Measurements from ENCODE around the gene SLC34A1. TPM values are rescaled to one million over a fixed set of nuclear protein-coding genes. Genes with fewer than 3 reads are reported as not detected.

SLC34A1 gene
- total and polyA plus RNA-seq, 2 experiments from 2014 or later = not detected

DNA sequence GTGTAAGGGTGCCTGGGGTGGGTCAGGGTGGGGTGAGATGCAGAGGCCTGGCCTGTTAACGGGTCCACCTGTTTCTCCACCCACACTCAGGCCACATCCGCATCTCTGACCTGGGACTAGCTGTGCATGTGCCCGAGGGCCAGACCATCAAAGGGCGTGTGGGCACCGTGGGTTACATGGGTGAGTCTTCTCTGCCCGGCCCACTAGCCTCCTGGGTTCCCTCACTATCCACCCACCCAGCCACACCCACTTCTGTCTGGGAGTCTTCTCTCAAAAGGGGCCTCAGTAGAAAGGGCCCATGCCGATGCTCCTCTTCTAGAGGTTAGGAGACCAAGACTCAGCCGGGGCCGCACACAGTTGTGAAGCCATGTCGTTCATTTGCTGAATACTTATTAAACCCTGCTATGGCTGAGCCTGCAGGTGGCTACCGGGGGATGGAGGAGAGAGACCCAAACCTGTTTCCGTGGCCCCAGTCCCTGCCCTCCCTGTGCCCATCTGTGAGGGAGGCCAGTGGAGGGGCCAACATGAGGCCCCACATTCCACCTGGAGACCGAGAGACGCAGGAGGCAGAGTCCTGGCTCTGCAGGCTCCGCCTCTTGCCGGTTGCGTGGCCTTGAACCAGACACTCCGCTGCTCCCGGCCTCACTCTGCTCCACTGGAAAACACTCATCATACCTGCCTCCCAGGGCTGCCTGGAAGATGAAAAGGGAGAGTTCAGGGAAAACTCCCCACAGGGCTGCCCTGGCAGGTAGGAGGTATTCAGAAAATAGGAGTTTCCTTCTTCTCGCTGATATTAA is 50.9 kb downstream of the SLC34A1 start (continued):
- TF ChIP-seq ZNF462 (CRISPR knock-in tag; IDR thresholded peaks at IDR 0.05) = no peak
- TF ChIP-seq NANOG (IDR thresholded peaks at IDR 0.05; ENCODE audit: borderline replicate concordance) = no peak

DNA sequence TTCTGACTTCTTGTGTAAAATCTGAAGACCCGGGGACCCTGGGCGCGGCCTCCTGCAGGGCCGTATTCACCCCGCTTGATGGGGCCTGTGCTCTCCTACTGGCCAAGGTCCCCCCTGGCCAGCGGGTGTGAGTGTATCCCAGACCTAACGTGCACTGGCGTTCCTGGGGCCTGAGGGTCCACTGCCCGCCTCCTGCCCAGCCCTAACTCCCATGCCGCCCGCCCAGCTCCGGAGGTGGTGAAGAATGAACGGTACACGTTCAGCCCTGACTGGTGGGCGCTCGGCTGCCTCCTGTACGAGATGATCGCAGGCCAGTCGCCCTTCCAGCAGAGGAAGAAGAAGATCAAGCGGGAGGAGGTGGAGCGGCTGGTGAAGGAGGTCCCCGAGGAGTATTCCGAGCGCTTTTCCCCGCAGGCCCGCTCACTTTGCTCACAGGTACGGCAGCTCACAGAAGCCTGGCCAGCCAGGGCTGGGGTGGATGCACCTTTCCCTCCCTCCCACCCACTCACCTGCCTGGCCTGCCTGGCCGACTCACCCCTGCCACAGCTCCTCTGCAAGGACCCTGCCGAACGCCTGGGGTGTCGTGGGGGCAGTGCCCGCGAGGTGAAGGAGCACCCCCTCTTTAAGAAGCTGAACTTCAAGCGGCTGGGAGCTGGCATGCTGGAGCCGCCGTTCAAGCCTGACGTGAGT is 51.8 kb downstream of the SLC34A1 start:
- H3K27ac ChIP-seq (ENCODE audit: low read depth) = no peak overlapping the region
- no peak overlapping the region for H3K27ac Mint-ChIP-seq
- H3K4me1 ChIP-seq (ENCODE audit: insufficient read depth) = 0 out of 2 replicates have a peak, but pooled peaks cover 3% of the 10 kb centered on the region
- ATAC-seq (no peak), DNase-seq (ENCODE audit: low spot score) (no peak)
- no peak overlapping the region for H2AFZ ChIP-seq
- peaks cover 3% of the 10 kb centered on the region; the same call in 1 of the 2 replicates for H3K36me3 ChIP-seq (ENCODE audit: insufficient read depth)
- H3K4me3 Mint-ChIP-seq = no peak overlapping the region
- H4K20me1 ChIP-seq (replicated peaks; ENCODE audit: insufficient read depth) = no peaks in the 10 kb centered on the region
- H3F3A ChIP-seq (replicated peaks; ENCODE audit: low read depth) = peaks cover 7% of the 10 kb centered on the region; the same call in 1 of the 2 replicates
- no peaks in the 10 kb centered on the region for H3K79me2 ChIP-seq (replicated peaks; ENCODE audit: insufficient read depth)
- H3K4me2 ChIP-seq = no peak overlapping the region
- H3K4me3 ChIP-seq = no peak overlapping the region
- H3K9me3 Mint-ChIP-seq = peaks cover 4% of the 10 kb centered on the region; the same call in 1 of the 3 replicates
- no peaks in the 10 kb centered on the region for H3K9me2 ChIP-seq (ENCODE audit: insufficient read depth)
- peaks cover 7% of the 10 kb centered on the region for H3K27me3 Mint-ChIP-seq (ENCODE audit: insufficient read depth, low read depth, poor library complexity)
- peaks cover 9% of the 10 kb centered on the region for H3K4me1 Mint-ChIP-seq
- H3K27me3 ChIP-seq (ENCODE audit: insufficient read depth) = no peaks in the 10 kb centered on the region
- peaks cover 58% of the 10 kb centered on the region for H3K36me3 Mint-ChIP-seq (ENCODE audit: low read depth)
- no peak for TF ChIP-seq ZNF462 (CRISPR knock-in tag; IDR thresholded peaks at IDR 0.05)
- no peak for TF ChIP-seq ZNF331 (CRISPR knock-in tag; IDR thresholded peaks at IDR 0.05; ENCODE audit: low read depth)
- no peak for TF ChIP-seq STAT1 (IDR thresholded peaks at IDR 0.05; ENCODE audit: unreplicated experiment)

Measured in GM23338 (cell line).